Neural crest cell (in vitro differentiated cells): ENCODE measurements around the gene TEX264. TPM values are rescaled to one million over a fixed set of nuclear protein-coding genes. Genes with fewer than 3 reads are reported as not detected.

Source experiments
- DNase-seq: peaks from one replicate; pipeline ENCODE4 v3.0.0; 2021; ENCODE audit warnings: low read depth, mixed read lengths, low spot score
- H3K27ac Mint-ChIP-seq: one replicate; pipeline ENCODE4 v1.8.0; 2021; ENCODE audit warnings: mild to moderate bottlenecking, mixed read lengths; ENCODE audit not compliant: unreplicated experiment
- H3K27me3 Mint-ChIP-seq: 2 replicates; pipeline ENCODE4 v1.8.0; 2021; ENCODE audit warnings: low read depth, mild to moderate bottlenecking, mixed read lengths
- H3K36me3 Mint-ChIP-seq: 2 replicates; pipeline ENCODE4 v1.8.0; 2021; ENCODE audit warnings: low read depth, mild to moderate bottlenecking, mixed read lengths
- H3K4me1 Mint-ChIP-seq: 2 replicates; pipeline ENCODE4 v1.8.0; 2021; ENCODE audit warnings: mixed read lengths
- H3K4me3 Mint-ChIP-seq: one replicate; pipeline ENCODE4 v1.8.0; 2021; ENCODE audit warnings: mild to moderate bottlenecking, mixed read lengths
- H3K9me3 Mint-ChIP-seq: 2 replicates; pipeline ENCODE4 v1.8.0; 2021; ENCODE audit warnings: mixed read lengths
- total RNA-seq: library from RNA; stranded (reverse); gene quantifications from 2 replicates; pipeline ENCODE4 v1.2.1, GENCODE V29; 2021
- TF ChIP-seq, protein P1 (sequence below): fragments of 200-600 bp; sonication (generic); conservative IDR thresholded peaks from 2 replicates; pipeline ENCODE4 v1.5.0; 2021; ENCODE audit warnings: antibody characterized with exemption, mild to moderate bottlenecking

The TEX264 gene
- total RNA-seq, 1 donor from 2014 or later: 23.2 TPM

DNA sequence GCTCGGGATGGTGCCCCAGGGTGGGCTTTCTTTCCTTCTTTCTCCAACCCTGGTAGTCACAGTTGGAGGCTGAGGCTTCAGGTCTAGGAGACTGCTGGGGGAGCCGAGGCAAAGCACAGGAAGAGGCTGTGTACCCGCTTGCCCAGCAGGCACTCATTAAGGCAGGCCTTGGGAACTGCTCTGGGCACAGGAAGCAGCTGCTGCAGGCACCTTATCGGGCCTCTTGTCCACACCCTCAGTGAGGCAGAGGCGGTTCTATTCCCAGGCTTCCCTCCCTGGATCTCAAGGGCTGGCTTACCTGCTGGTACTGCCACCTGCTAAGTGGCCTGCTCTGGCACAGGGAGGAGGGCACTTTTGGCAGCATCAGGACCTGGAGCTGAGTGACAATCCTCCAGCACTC is 20.0 kb downstream of the TEX264 start:
- TF ChIP-seq, protein P1, sequence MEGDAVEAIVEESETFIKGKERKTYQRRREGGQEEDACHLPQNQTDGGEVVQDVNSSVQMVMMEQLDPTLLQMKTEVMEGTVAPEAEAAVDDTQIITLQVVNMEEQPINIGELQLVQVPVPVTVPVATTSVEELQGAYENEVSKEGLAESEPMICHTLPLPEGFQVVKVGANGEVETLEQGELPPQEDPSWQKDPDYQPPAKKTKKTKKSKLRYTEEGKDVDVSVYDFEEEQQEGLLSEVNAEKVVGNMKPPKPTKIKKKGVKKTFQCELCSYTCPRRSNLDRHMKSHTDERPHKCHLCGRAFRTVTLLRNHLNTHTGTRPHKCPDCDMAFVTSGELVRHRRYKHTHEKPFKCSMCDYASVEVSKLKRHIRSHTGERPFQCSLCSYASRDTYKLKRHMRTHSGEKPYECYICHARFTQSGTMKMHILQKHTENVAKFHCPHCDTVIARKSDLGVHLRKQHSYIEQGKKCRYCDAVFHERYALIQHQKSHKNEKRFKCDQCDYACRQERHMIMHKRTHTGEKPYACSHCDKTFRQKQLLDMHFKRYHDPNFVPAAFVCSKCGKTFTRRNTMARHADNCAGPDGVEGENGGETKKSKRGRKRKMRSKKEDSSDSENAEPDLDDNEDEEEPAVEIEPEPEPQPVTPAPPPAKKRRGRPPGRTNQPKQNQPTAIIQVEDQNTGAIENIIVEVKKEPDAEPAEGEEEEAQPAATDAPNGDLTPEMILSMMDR: no peak
- no peak for DNase-seq
- Mint-ChIP-seq H3K27ac (no peak overlapping the region), H3K4me1 (peaks cover 3% of the 10 kb centered on the region), H3K36me3 (no peaks in the 10 kb centered on the region), H3K9me3 (no peaks in the 10 kb centered on the region), H3K4me3 (no peak overlapping the region), H3K27me3 (no peaks in the 10 kb centered on the region)

DNA sequence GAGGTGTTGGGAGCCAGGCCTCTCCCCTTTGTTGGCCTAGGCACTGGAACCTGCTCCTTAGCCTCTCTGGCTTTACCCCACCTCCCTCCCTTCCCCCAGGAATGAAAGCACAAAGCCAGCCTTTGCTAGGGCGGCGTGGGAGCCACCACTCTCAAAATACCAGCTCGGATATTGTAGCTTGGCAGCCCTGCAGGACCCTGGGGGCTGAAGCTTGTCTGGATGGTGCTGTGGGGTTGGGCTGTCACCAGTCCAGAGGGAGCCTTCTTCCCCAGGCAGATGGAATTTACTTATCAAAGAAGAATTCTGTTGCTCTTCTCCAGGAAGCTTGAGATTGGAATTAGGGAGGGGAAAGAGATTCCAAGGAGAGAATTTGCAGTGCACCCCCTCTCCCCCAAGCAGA is 20.9 kb downstream of the TEX264 start:
- peaks cover 3% of the 10 kb centered on the region for H3K4me1 Mint-ChIP-seq
- H3K27ac Mint-ChIP-seq: peak overlapping the region; percentile 50

DNA sequence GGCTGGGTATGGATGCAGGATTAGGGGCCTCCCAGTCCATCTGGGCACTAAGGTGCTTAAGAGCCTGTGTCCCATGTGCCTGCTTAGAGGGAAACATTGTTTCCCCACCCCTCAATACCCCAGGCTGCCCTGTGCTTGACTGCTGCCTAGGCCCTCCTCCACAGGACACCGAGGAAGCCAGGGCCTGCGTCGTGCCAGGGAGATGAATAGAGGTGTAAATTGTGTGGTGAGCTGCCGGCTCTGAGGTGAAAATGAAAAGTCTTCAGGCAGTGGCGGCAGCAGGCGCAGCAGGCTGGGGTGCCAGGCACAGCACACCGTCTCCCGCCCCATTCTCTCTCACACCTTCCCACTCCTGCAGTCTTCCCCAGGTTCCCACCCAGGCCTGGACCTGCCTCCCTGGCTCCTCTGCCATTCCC is 21.9 kb downstream of the TEX264 start:
- H3K27ac Mint-ChIP-seq: no peak overlapping the region
- H3K27me3 Mint-ChIP-seq: no peaks in the 10 kb centered on the region
- no peak overlapping the region for H3K4me3 Mint-ChIP-seq
- peaks cover 3% of the 10 kb centered on the region for H3K4me1 Mint-ChIP-seq
- no peaks in the 10 kb centered on the region for H3K9me3 Mint-ChIP-seq
- TF ChIP-seq, protein P1: no peak
- DNase-seq: no peak
- H3K36me3 Mint-ChIP-seq: no peaks in the 10 kb centered on the region

More for the DNA sequence above, 20.9 kb downstream of the TEX264 start:
- Mint-ChIP-seq H3K9me3 (no peaks in the 10 kb centered on the region), H3K36me3 (no peaks in the 10 kb centered on the region), H3K27me3 (no peaks in the 10 kb centered on the region), H3K4me3 (no peak overlapping the region)
- DNase-seq: no peak
- TF ChIP-seq, protein P1: no peak

DNA sequence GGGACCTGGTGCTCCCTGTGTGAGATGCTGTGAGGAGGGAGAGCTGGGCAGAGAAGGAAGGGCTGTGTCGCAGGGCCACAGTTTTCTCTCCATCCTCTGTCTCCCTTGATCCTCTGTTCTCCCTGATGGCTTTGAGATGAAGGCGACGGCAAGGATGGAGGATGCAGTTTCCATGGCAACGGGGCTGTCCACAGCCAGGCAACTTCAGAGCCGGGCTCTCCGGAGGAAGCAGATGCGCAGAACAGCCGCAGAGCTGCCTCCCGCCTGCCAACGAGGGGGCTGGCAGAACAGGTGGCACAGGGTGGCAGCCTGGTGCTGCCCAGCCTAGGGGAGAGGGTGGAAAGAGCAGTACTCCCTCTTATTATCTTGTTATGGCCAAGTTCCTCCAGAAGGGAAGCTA is 25.9 kb downstream of the TEX264 start:
- Mint-ChIP-seq H3K9me3 (no peaks in the 10 kb centered on the region), H3K36me3 (no peaks in the 10 kb centered on the region), H3K4me3 (no peak overlapping the region), H3K4me1 (no peaks in the 10 kb centered on the region), H3K27me3 (no peaks in the 10 kb centered on the region), H3K27ac (no peak overlapping the region)
- DNase-seq: no peak
- TF ChIP-seq, protein P1: no peak

DNA sequence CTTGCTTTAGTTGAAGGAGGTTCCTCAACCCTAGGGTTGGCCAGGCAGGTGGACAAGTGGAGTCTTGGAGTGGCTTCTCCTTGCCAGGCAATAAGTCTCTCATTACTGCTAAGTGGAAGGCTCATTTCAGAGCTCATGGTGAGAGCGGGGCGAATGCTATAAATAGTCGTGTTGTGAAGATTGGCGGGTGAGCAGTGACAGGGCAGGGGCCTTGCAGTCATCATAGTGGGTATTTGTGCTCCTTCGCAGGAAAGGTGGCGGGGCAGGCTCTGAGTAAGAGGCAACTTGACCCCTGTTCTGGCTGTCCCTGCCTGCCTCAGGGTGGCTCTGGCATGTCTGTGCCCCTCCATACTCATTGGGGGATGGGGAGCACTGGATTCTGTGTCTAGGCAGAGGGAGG is 27.2 kb downstream of the TEX264 start:
- DNase-seq: no peak
- H3K4me1 Mint-ChIP-seq: peaks cover 8% of the 10 kb centered on the region
- H3K4me3 Mint-ChIP-seq: no peak overlapping the region
- no peaks in the 10 kb centered on the region for H3K9me3 Mint-ChIP-seq
- H3K27me3 Mint-ChIP-seq: no peaks in the 10 kb centered on the region
- H3K36me3 Mint-ChIP-seq: no peaks in the 10 kb centered on the region
- peak overlapping the region; percentile 4 for H3K27ac Mint-ChIP-seq
- TF ChIP-seq, protein P1: no peak

DNA sequence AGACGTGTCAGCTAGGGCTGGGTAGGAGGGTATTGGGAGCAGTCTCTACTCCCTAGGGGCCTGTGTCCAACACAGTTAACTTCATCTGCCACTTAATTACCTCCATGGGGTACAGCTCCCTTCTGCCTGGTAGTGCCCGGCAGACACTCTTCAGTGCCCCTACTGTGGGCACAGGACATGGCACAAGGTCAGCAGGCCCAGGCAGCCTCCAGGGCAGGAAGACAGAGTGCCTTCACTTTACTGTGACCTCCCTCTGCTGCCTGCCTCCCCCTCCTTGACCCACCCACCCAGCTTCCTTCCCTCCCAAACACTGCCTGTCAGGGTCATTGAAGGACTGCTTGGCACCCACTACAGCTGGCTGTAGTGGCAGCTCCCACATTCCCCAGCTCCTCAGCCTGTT is 29.4 kb downstream of the TEX264 start:
- Mint-ChIP-seq H3K4me1 (peaks cover 25% of the 10 kb centered on the region), H3K27ac (no peak overlapping the region), H3K27me3 (no peaks in the 10 kb centered on the region), H3K4me3 (no peak overlapping the region), H3K9me3 (no peaks in the 10 kb centered on the region), H3K36me3 (no peaks in the 10 kb centered on the region)
- TF ChIP-seq, protein P1: no peak
- no peak for DNase-seq
